Measurements from ENCODE around the gene UFSP1.
A peak's percentile ranks its signal among the peaks of the same experiment; 100 is the strongest.

The UFSP1 gene

GRCh38 chr7:100894860-100895700, 5.6 kb upstream of the UFSP1 start:
- peak overlapping the region; percentile 91 for H3K9ac ChIP-seq (ENCODE audit: low read length)
- H3K4me1 ChIP-seq (ENCODE audit: control insufficient read depth, insufficient read depth, low read length), result peaks cover 22% of the 10 kb centered on the region
- H3K9me3 ChIP-seq (ENCODE audit: control insufficient read depth, low read length), result no peaks in the 10 kb centered on the region
- H3K27me3 ChIP-seq (replicated peaks; ENCODE audit: control insufficient read depth, insufficient read depth, low read length), result peaks cover 18% of the 10 kb centered on the region
- peak overlapping the region; percentile 81 for H3K4me3 ChIP-seq (ENCODE audit: low read length)
- peak; percentile 78 for DNase-seq (ENCODE audit: low read depth)
- H3K36me3 ChIP-seq (ENCODE audit: control insufficient read depth, insufficient read depth, low read length, severe bottlenecking), result peaks cover 5% of the 10 kb centered on the region

GRCh38 chr7:100893910-100894721, 4.6 kb upstream of the UFSP1 start:
- Histone ChIP-seq H3K27me3 (replicated peaks; ENCODE audit: control insufficient read depth, insufficient read depth, low read length) (peaks cover 15% of the 10 kb centered on the region), H3K4me3 (ENCODE audit: low read length) (peak overlapping the region; percentile 81), H3K9ac (ENCODE audit: low read length) (peak overlapping the region; percentile 91), H3K4me1 (ENCODE audit: control insufficient read depth, insufficient read depth, low read length) (peaks cover 24% of the 10 kb centered on the region), H3K36me3 (ENCODE audit: control insufficient read depth, insufficient read depth, low read length, severe bottlenecking) (peaks cover 5% of the 10 kb centered on the region), H3K9me3 (ENCODE audit: control insufficient read depth, low read length) (no peaks in the 10 kb centered on the region)
- DNase-seq (ENCODE audit: low read depth), result no peak

- peak overlapping the region; percentile 91 for H3K9ac ChIP-seq (ENCODE audit: low read length)
- peak overlapping the region; percentile 81 for H3K4me3 ChIP-seq (ENCODE audit: low read length)
Observed at GRCh38 chr7:100893318-100893895, 3.9 kb upstream of the UFSP1 start.

GRCh38 chr7:100892364-100893317, 3.1 kb upstream of the UFSP1 start:
- Histone ChIP-seq H3K4me3 (ENCODE audit: low read length) (peak overlapping the region; percentile 81), H3K36me3 (ENCODE audit: control insufficient read depth, insufficient read depth, low read length, severe bottlenecking) (peaks cover 17% of the 10 kb centered on the region), H3K9ac (ENCODE audit: low read length) (peak overlapping the region; percentile 91), H3K27me3 (replicated peaks; ENCODE audit: control insufficient read depth, insufficient read depth, low read length) (peaks cover 10% of the 10 kb centered on the region), H3K4me1 (ENCODE audit: control insufficient read depth, insufficient read depth, low read length) (peaks cover 39% of the 10 kb centered on the region), H3K9me3 (ENCODE audit: control insufficient read depth, low read length) (no peaks in the 10 kb centered on the region)
- DNase-seq (ENCODE audit: low read depth), result no peak

More at GRCh38 chr7:100893318-100893895, 3.9 kb upstream of the UFSP1 start:
- Histone ChIP-seq H3K4me1 (ENCODE audit: control insufficient read depth, insufficient read depth, low read length) (peaks cover 31% of the 10 kb centered on the region), H3K9me3 (ENCODE audit: control insufficient read depth, low read length) (no peaks in the 10 kb centered on the region), H3K36me3 (ENCODE audit: control insufficient read depth, insufficient read depth, low read length, severe bottlenecking) (peaks cover 9% of the 10 kb centered on the region), H3K27me3 (replicated peaks; ENCODE audit: control insufficient read depth, insufficient read depth, low read length) (peaks cover 15% of the 10 kb centered on the region)
- no peak for DNase-seq (ENCODE audit: low read depth)

GRCh38 chr7:100891568-100892247, 2.2 kb upstream of the UFSP1 start:
- Histone ChIP-seq H3K4me1 (ENCODE audit: control insufficient read depth, insufficient read depth, low read length) (peaks cover 39% of the 10 kb centered on the region), H3K36me3 (ENCODE audit: control insufficient read depth, insufficient read depth, low read length, severe bottlenecking) (peaks cover 26% of the 10 kb centered on the region), H3K9ac (ENCODE audit: low read length) (peak overlapping the region; percentile 91), H3K4me3 (ENCODE audit: low read length) (peak overlapping the region; percentile 81), H3K27me3 (replicated peaks; ENCODE audit: control insufficient read depth, insufficient read depth, low read length) (peaks cover 6% of the 10 kb centered on the region), H3K9me3 (ENCODE audit: control insufficient read depth, low read length) (no peaks in the 10 kb centered on the region)
- DNase-seq (ENCODE audit: low read depth), result no peak

GRCh38 chr7:100890653-100891567, 1.4 kb upstream of the UFSP1 start:
- Histone ChIP-seq H3K4me1 (ENCODE audit: control insufficient read depth, insufficient read depth, low read length) (peaks cover 39% of the 10 kb centered on the region), H3K27me3 (replicated peaks; ENCODE audit: control insufficient read depth, insufficient read depth, low read length) (peaks cover under 1% of the 10 kb centered on the region), H3K9me3 (ENCODE audit: control insufficient read depth, low read length) (no peaks in the 10 kb centered on the region), H3K9ac (ENCODE audit: low read length) (peak overlapping the region; percentile 91), H3K36me3 (ENCODE audit: control insufficient read depth, insufficient read depth, low read length, severe bottlenecking) (peaks cover 34% of the 10 kb centered on the region), H3K4me3 (ENCODE audit: low read length) (peak overlapping the region; percentile 81)
- peak; percentile 18 for DNase-seq (ENCODE audit: low read depth)

GRCh38 chr7:100888291-100888987, 1.1 kb downstream of the UFSP1 start:
- peak overlapping the region; percentile 83 for H3K4me3 ChIP-seq (ENCODE audit: low read length)
- DNase-seq (ENCODE audit: low read depth), result no peak
- no peaks in the 10 kb centered on the region for H3K27me3 ChIP-seq (replicated peaks; ENCODE audit: control insufficient read depth, insufficient read depth, low read length)
- peaks cover 37% of the 10 kb centered on the region for H3K4me1 ChIP-seq (ENCODE audit: control insufficient read depth, insufficient read depth, low read length)
- H3K9ac ChIP-seq (ENCODE audit: low read length), result peak overlapping the region; percentile 96
- H3K36me3 ChIP-seq (ENCODE audit: control insufficient read depth, insufficient read depth, low read length, severe bottlenecking), result peaks cover 57% of the 10 kb centered on the region
- H3K9me3 ChIP-seq (ENCODE audit: control insufficient read depth, low read length), result no peaks in the 10 kb centered on the region

- H3K27me3 ChIP-seq (replicated peaks; ENCODE audit: control insufficient read depth, insufficient read depth, low read length), result no peaks in the 10 kb centered on the region
- peaks cover 32% of the 10 kb centered on the region for H3K4me1 ChIP-seq (ENCODE audit: control insufficient read depth, insufficient read depth, low read length)
- H3K9me3 ChIP-seq (ENCODE audit: control insufficient read depth, low read length), result no peaks in the 10 kb centered on the region
- DNase-seq (ENCODE audit: low read depth), result no peak
- H3K9ac ChIP-seq (ENCODE audit: low read length), result peak overlapping the region; percentile 96
- H3K36me3 ChIP-seq (ENCODE audit: control insufficient read depth, insufficient read depth, low read length, severe bottlenecking), result peaks cover 60% of the 10 kb centered on the region
- H3K4me3 ChIP-seq (ENCODE audit: low read length), result peak overlapping the region; percentile 83
Observed at GRCh38 chr7:100887516-100888290, 1.8 kb downstream of the UFSP1 start.

All from adipocyte (in vitro differentiated cells).